HepG2 (cell line): ENCODE measurements around the gene GALNT18.

Source experiments
- EZH2 ChIP-seq: conservative IDR thresholded peaks from 2 replicates; pipeline ENCODE4 v1.6.1; 2012; ENCODE audit warnings: mild to moderate bottlenecking, low read depth, low read length, moderate library complexity
- PCBP1 ChIP-seq: fragments of 200-400 bp; formaldehyde crosslinking; IDR thresholded peaks from 2 replicates; pipeline ENCODE4 v1.6.1; 2017; ENCODE audit warnings: mild to moderate bottlenecking, low read depth, low read length, borderline replicate concordance
- TF ChIP-seq, protein P1 (sequence below): IDR thresholded peaks from 2 replicates; pipeline ENCODE4 v1.6.1; 2012; ENCODE audit warnings: inconsistent platforms

DNA sequence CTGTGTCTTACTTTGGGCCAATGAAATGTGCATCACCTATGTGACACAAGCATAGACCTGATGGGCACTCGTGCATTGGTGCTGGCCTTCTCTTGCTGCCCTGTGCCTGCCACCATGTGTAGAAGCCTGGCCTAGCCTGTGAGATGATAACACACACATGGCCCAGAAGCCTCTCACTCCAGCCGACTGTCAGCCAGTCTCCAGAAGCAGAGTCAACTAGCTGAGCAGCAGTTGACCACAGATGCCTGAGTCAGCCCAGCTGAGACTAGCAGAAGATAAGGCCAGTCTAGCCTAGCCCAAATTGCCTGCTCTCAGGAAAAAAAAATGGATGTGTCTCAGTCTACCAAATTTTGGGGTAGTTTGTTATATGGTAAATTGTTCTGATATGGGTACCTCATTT is 314.9 kb downstream of the GALNT18 start:
- TF ChIP-seq, protein P1, sequence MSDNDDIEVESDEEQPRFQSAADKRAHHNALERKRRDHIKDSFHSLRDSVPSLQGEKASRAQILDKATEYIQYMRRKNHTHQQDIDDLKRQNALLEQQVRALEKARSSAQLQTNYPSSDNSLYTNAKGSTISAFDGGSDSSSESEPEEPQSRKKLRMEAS: no peak
- no peak for TF ChIP-seq PCBP1
- TF ChIP-seq EZH2: no peak
